Myocyte (in vitro differentiated cells): Measurements from ENCODE around the gene SURF4. TPM values are rescaled to one million over a fixed set of nuclear protein-coding genes. Genes with fewer than 3 reads are reported as not detected.

Experiments
- DNase-seq: peaks from one replicate; pipeline ENCODE4 v3.0.0-alpha.2; 2012; ENCODE audit warnings: low read depth
- polyA plus RNA-seq: library from polyadenylated mRNA; unstranded; fragments of >200 nt; gene quantifications from one replicate; pipeline ENCODE4 v1.2.1, GENCODE V29; 2012; ENCODE audit warnings: missing spikeins
- total RNA-seq: library from RNA; depleted of rRNA; stranded (reverse); fragments of >200 nt; gene quantifications from 2 replicates; pipeline ENCODE4 v1.2.3, GENCODE V29; 2014

The SURF4 gene
- total RNA-seq, result 252 and 296 TPM in 2 replicates
- polyA plus RNA-seq, result 247 TPM

DNA sequence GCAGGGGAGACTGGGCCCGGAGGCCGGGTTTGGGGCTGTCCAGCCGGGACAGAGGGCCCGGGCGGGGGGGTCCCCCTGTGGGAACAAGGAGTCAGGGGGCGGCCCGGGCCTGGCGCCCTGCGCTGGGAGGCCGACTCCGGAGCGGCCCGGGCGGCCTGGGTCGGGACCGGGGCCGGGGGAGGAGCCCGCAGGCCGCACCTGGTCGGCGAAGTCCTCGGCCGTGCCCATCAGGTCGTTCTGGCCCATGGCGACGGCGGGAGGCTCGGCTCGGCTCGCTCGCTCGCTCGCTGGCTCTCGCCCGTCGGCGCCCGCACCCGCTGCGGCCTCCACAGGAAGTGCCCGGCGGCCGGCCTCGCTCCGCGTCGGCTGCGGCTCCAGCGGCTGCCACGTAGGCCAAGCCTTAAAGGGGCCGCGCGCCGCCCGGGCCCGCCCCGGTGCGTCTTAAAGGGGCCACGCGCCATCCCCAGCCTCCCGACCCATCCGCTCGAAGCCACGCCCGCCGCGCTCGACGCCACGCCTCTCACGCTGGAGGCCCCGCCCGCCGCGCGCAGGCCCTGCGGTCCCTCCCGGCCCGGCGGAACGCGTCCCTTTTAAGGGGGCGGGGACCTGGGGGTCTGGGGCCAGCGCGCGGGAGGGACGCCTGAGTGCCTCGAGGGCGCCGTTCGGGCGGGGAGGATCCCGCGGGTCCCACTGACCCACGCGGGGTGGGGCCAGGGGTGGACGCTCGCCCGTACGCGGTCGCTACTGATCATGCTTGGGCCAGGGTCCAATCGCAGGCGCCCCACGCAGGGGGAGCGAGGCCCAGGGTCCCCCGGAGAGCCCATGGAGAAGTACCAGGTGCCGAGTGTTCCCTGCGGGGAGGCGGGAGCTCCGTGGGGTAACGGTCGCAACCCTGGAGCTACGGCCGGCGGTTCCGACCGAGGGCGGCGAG is at the start of gene SURF4, which contains the start of gene STKLD1:
TSS of gene SURF4 (minus strand) at position 337 of the 931 bp plus-strand sequence. CDS start at position 246, 91 bp downstream.
TSS of gene STKLD1 (plus strand) at position 643 of the 931 bp plus-strand sequence. CDS start at position 751, 108 bp downstream.
- DNase-seq, result peak; percentile 96

DNA sequence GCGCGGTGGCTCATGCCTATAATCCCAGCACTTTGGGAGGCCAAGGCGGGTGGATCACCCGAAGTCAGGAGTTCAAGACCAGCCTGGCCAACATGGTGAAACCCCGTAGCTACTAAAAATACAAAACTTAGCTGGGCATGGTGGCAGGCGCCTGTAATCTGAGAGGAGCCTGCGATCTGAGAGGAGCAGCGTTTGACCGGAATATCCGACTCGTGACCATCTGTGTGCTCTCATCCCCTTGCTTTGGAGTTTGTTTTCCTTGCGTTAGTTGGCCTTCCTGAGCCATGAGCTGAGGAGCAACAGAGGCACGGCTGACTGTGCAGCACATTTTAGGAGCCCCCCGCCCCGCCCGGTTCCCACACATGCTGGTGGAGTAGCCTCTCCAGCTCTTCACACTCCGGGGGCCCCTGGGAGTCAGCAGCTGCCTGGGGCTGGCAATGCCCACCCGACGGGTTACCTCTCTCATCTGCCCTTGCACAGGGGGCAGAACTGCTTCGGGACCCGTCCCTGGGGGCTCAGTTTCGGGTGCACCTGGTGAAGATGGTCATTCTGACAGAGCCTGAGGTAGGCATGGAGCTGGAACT is 49.3 kb upstream of the SURF4 start:
- DNase-seq, result no peak

DNA sequence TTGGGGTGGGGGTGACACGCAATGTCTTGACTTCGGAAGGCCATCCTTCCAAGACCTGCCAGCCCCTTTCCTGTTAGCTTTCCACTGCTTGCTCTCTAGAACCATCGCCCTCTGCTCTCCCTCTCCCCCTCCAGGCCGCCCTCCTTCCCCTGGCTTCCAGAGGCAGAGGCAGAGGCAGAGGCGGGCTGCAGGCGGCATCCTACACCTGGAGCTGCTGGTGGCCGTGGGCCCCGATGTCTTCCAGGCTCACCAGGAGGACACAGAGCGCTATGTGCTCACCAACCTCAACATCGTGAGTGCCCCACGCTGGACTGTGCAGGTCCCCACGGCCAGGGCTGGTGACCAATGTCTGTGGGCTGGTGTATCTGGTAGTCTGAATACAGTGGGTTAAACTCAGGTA is 48.3 kb upstream of the SURF4 start:
- no peak for DNase-seq

DNA sequence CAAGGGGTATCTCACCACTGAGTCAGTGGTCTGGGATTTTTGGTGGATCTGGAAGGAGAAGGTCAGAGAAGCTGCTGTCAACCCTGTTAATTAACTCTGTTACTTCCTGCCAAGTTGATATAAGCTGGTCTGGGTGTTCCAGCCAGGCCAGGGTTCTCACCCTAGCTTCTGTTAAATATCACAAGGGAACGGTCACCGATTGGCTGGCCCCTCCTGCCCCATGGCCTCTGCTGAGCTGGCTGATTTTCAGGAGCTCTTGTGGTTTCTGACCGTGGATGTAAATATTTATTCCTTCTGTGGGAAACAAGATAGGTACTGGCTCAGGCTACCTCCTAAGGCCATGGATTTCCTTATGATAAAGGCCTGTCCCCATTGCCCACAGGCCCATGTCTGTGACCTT is 47.4 kb upstream of the SURF4 start:
- no peak for DNase-seq

DNA sequence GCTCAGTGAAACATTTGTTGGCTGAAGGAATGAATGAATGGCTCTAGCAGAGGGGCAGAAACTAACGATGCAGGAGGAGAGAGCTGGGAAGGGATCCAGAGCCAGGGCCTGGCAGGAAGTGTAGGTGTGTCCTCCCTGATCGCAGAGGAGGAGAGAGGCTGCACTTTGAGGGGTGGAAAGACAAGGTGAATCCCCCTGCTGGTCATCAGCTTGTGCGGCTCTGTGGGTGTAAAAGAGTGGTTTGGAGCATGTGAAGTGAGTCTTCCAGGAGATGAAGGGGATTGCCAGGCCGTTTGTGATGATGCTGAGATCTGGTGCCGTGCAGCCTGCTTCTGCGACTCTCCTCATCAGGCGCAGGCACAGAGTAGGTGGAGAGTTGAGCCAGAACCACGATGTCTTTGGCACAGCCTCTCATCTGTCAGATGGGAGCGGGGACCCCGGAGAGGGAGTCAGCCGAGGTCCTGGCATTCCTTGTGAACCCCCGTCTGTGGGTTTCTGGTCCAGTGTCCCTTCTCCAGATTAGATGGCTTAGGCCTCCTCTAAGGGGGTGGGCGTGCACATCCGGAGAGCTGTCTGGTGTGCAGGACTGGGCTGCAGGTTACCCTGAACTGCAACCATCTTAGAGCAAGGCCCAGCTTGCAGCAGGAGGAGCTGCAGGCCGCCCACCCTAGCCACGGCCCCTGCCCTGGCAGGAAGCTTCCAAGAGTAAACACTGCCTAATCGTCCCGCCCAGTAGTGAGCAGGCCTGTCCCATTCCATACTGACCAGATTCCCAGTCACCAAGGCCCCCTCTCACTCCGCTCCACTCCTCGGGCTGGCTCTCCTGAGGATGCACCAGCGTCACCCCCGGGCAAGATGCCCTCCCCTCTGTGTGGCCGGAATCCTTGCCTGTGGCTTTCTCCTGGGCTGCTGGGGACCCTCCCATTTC is 46.0 kb upstream of the SURF4 start, which contains the start of gene ADAMTS13:
TSS of gene ADAMTS13 (plus strand) at position 753 of the 928 bp plus-strand sequence. CDS start at position 830, 77 bp downstream.
- DNase-seq, result no peak

DNA sequence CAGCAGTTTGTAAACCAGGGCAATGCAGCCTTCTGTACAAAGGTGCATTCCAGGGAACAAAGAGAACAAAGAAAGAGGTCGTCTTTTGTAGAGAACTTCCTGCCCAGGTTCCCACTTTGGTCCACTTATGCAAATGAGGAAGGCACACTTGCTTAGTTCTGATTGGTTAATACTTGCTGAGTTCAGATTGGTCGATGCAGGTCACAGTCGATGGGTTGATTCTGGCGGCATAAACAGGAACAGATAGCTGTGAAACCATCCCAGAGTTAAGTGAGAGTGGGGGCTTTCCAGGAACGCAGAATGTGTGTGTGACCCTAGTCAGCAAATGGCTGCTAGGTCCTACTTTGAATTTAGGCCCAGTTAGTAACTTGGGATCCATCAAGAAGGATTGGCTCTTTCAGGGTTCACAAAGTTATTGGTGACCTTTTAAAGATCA is 44.5 kb upstream of the SURF4 start:
- DNase-seq, result no peak

DNA sequence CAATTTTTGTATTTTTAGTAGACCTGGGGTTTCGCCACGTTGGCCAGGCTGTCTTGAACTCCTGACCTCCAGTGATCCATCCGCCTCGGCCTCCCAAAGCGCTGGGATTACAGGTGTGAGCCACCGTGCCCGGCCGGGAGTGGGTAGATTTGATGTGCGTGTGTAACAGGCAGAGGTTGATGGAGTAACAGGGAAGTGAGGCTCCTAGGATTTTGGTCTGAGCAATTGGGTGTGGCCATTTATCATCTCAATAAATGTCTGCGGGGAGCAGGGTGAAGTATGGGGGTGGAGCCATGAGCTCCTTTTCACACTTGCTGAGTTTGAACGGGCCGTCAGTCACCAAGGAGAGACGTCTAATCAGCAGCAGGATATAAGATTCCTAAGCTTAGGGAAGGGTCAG is 43.1 kb upstream of the SURF4 start:
- no peak for DNase-seq

DNA sequence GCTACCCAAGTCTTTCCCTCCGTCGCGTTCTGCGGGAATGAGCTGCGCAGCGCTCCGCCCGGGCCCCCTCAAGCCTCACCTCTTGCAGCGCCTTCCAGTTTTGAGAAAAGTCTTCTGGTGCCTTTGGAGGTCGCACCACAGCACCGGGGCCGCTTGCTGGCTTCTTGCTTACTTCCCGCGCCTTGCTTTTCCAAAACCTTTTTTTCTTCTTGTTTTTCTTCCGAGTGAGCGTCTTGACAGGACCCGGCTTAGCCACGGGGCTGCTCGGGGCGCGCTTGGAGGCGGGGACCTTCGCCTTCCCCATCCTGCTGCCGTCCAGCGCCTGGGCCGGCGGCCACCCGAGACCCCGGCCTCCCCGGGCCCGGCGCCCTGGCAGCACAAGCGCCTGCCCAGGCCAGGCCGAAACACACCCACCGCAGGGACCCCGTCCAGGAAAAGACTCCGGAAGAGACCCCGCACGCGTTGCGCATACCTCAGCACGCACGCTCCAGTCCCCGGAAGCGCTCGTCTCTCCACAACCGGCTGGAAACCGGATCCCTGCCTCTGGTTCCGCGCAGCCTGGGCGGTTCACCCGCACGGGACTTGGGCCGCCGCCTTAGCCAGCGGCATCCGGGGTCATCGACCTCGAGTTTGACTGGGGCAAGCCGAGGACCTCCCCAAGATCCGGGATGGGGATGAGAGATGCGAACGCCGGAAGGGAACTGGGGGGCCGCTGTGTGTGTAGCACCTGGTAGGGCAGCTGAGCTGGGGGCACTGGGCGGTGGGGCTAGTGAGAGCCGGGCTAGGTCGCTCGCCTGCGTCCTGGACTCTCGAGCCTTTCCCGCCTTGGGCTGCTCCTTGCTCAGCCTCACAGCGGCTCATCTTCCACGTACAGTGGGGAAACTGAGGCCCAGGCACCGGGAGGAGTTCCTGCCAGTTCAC is 41.9 kb upstream of the SURF4 start, which contains the start of gene REXO4:
TSS of gene REXO4 (minus strand) at position 470 of the 921 bp plus-strand sequence. CDS start at position 304, 166 bp downstream.
- DNase-seq, result peak; percentile 89

DNA sequence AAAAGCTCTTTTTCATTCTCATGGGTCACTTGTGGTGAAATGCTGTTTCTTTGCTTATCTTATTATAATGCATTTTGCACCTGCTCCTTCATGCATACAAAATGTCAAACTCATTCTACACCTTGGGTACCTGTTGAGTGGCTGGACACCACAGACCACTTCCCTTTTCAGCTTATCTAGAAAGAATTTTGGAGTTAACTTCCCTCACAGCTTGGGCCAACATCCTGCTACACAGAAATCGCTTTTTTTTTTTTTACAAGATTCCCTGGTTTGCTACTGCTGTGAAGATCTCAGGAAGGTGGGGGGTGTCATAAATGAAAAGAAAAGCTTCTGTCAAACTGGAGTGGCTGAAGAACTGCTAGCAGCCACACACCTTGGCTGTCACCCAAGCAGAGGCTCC is 39.3 kb upstream of the SURF4 start:
- no peak for DNase-seq

DNA sequence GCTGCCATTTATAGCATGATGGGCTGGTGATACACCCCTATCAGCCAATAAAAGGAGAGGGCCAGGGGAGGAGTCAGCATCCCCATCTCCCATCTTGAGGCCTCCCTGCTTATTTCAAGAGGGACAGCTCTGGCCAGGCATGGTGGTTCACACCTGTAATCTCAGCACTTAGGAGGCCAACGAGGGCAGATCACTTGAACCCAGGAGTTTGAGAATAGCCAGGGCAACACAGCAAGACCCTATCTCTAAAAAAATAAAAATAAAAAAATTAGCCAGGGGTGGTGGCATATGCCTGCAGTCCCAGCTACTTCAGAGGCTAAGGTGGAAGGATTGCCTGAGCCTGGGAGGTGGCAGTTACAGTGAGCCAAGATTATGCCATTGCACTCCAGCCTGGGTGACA is 32.2 kb upstream of the SURF4 start:
- DNase-seq, result no peak

DNA sequence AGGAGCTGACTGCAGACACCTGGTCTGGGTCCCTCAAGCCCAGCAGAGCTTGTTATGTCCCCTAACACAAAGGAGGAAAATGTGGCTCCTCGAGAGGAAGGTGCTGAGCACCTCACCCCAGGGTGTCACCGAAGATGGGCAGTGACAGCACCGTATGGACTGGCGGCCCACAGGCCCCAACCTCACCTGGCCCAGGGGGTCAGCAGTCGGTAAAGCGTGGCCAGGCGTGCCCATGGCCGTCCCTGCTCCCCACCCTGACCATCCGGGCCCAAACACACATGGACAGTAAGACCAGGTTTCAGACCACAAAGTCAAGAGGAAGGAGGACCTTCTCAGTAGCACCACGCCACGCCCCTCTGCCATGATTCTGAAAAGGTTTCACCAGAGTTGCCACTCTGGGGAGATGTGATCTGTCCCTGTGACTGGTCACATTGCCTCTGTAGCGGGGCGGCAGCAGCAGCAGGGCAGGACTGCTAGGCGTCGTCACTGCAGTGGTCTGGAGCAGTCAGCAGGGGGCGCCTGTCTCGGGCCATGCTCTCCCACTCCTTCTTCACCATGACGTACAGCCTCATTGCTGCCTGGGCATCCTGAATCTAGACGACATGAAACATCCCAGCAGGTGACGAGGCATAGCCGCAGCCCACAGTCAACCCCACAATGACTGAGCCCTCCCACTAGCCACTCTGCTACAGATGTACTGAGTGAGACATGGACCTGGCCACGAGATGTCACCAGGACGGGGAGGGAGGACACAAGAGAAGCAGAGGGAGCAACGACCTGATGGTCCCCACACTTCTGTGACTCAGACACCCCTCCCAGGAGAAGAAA is 30.8 kb upstream of the SURF4 start:
- DNase-seq, result peak; percentile 71

DNA sequence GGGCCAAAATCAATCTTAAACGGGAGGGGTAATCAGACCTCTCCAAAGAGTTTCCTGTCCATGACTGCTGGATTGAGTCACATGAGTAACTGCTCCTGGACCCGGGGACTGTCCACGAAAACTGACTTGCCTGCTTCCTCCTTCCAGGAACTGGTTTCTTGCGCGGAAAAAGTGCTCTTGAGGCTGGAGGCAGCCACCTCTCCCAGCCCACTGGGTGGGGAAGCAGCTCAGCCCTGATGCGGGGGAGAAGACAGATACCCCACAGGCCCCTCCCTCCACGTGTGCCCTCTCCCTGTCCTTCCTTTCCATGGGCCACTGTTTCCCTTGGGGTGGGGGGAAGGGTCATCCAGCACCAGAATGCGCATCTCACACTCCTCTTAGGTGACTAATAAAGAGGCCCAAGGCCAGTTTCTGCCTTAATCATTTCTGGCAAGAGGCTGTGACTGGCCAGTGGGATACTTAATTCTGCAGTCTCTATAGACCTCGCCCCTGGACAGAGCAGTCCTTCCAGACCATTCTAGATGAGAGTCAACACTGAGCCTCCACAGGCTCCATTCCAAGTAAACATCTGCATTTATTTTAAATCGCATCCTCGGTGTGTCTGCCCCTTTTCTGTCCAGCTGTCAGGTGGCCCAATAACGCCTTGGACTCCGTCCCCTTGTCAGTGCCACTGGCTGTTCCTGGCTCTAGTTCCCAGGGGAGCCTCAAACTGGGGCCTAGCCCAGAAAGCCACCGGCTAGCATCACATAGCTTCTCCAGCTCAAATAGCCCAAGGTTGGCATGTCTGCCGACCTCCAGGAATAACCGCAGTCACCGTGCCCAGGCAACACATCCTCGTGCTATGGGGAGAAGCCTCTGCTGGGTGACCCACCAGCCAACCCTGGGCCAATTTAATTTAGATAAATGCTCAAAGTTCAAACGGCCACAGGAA is 29.9 kb upstream of the SURF4 start:
- no peak for DNase-seq

DNA sequence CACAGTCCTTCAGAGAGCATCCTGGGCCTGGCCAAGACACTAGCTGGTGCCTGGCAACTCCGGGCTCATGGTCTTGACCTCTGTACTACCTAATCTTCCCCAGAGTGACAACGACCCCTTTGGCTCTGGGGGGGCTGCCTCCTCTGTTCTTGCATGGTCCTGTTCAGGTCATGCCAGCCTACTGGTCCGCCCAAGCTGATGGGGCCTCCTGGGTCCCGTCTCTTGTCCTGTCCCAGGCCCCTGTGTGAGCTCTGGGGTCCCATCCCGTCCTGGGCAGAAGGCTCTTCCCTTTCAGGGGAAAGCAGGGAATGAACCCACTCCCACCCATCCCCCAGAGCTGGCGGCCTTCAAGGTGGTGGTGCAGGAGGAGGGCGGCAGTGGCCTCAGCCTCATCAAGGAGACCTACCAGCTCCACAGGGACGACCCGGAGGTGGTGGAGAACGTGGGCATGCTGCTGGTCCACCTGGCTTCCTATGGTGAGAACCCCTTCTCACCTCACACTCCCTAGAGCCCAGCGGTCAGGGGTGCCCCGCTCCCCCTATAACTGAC is 28.7 kb upstream of the SURF4 start:
- no peak for DNase-seq

DNA sequence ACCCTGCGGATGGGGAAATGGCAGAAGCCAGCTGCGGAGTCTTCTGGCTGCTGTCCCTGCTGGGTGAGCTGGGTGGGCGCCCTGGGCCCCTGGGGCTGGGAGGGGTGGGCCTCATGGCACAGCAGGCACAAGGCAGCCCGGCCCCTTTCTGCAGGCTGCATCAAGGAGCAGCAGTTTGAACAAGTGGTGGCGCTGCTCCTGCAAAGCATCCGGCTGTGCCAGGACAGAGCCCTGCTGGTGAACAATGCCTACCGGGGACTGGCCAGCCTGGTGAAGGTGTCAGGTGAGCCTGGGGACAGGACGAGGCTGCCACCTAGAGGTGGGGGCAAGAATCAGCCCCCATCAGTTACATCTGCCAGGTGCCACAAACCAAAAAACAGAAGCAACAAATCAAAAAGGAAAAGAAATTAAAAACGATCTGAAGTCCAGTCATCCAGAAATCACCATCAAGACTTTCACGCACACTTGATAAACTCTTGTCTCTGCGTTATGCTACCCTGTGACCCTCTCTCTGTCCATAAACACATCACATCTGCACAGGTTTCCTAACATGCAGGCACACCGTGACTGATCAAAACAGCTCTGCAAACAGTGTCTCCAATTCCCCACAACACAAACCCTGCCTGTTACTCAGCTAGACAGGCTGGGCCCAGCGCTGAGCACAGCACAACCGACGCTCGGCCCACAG is 28.1 kb upstream of the SURF4 start:
- DNase-seq, result no peak

DNA sequence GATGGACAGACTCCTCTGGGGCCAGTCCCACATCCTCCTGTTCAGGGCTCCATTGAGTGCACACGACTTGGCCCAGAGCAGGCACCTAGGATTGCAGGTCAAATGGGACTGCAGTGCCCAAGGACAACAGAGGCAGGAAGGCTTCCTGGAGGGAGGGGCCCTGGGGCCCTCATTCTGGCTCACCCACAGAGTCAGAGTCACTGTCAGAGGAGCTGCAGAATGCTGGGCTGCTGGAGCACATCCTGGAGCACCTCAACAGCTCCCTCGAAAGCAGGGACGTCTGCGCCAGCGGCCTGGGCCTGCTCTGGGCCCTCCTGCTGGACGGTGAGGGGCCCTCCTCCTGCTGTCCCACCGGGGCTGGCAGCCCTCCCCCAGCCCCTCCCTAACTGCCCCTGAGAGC is 26.8 kb upstream of the SURF4 start:
- DNase-seq, result no peak

DNA sequence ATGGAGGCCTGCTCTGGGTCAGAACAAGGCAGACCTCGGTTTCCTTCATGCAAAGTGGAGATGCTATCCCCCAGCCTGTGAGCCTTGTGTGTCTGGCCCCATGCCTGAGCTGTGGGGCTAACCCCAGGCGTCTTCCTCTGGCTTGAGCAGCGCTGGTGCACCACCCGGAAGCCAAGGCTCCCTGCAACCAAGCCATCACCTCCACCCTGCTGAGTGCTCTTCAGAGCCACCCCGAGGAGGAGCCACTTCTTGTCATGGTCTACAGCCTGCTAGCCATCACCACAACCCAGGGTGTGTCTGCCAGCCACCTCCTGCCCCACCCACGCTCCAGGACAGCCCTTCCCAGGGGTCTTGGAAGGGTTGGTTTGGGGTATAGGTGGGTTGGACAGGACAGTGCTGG is 25.7 kb upstream of the SURF4 start:
- no peak for DNase-seq

DNA sequence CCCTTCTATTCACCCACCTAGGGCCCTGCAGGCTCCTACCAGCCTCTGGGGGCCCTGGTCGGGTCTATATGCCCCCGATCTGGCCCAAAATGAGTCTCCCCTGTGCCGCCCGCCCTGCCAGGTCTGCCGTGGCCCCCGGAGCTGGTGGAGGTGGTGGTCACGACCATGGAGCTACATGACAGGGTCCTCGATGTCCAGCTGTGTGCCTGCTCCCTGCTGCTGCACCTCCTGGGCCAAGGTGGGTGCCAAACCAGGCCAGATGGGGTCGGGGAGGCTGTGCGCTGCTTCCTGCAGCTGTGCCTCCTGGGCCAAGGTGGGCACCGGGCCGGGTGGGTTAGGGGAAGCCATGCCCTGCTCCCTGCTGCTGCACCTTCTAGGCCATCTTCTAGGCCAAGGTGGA is 24.4 kb upstream of the SURF4 start:
- no peak for DNase-seq
